Activated B cell treated with CpG ODN at 0.5 μM for 24 hours (primary cell): Measurements from ENCODE around the gene KRT79. TPM values are rescaled to one million over a fixed set of nuclear protein-coding genes. Genes with fewer than 3 reads are reported as not detected.

Experiments
- ATAC-seq: fragments of 200-7000 bp; cut with Tn5 transposase; one replicate; pipeline ENCODE4 v1.10.0; 2021; ENCODE audit warnings: low read depth, mild to moderate bottlenecking, moderate library complexity
- CTCF ChIA-PET: fragments of 350-600 bp; sonication (Branson Sonifier 250); formaldehyde crosslinking; loops from one replicate; lab custom pipeline; 2021; ENCODE audit warnings: antibody characterized with exemption; lab: Charles Lee
- POLR2A ChIA-PET: fragments of 350-600 bp; sonication (Branson Sonifier 250); formaldehyde crosslinking; loops from one replicate; lab custom pipeline; 2021; ENCODE audit warnings: antibody characterized with exemption; lab: Charles Lee
- DNase-seq: peaks from one replicate; pipeline ENCODE4 v3.0.0; 2022
- H3K27ac Mint-ChIP-seq: one replicate; pipeline ENCODE4 v1.8.0; 2020; ENCODE audit warnings: mixed read lengths
- H3K27me3 Mint-ChIP-seq: one replicate; pipeline ENCODE4 v1.8.0; 2021; ENCODE audit warnings: mixed read lengths
- H3K36me3 Mint-ChIP-seq: one replicate; pipeline ENCODE4 v1.8.0; 2021; ENCODE audit warnings: low read depth, mixed read lengths
- H3K4me1 Mint-ChIP-seq: one replicate; pipeline ENCODE4 v1.8.0; 2021; ENCODE audit warnings: mixed read lengths
- H3K4me3 Mint-ChIP-seq: one replicate; pipeline ENCODE4 v1.8.0; 2020; ENCODE audit warnings: mild to moderate bottlenecking, mixed read lengths
- H3K9me3 Mint-ChIP-seq: one replicate; pipeline ENCODE4 v1.8.0; 2020; ENCODE audit warnings: mixed read lengths
- intact Hi-C: fragments of 100-400 bp; cut with micrococcal nuclease; formaldehyde crosslinking; loops from one replicate; pipeline ENCODE4 v1.15.1; 2024
- total RNA-seq: library from RNA; stranded (reverse); gene quantifications from 2 replicates; pipeline ENCODE4 v1.2.3, GENCODE V29; 2022
- TF ChIP-seq, protein P1 (sequence below): fragments of 200-600 bp; IDR thresholded peaks from one replicate; pipeline ENCODE4 v1.8.0; 2022; ENCODE audit warnings: antibody characterized with exemption, mild to moderate bottlenecking

KRT79 gene
- total RNA-seq, 1 donor from 2014 or later: not detected

DNA sequence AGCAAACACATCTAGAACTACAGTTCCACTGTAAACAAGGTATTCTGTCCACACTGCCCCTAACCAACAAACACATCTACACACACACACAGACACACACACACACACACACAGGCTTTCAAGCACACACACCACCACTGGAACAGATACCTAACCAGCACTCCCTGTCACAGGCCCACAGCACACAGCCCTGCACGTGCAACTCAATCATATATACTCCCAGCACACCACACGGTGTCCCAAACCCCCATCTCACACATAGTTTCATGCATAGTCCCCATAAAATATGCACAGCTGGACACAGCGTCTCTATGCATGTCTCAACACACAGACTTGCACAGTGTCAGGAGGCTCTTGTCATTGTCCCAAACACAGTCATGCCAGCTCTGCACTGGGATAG, 43.1 kb upstream of the KRT79 start:
- no peaks in the 10 kb centered on the region for H3K9me3 Mint-ChIP-seq
- CTCF ChIA-PET: interaction anchor here (1.8 kb wide), 1 partner anchor 104 kb away, joined by 5 read pairs; no protein-coding TSS in a partner anchor
- no peak overlapping the region for H3K27ac Mint-ChIP-seq
- POLR2A ChIA-PET: no interaction called here
- H3K27me3 Mint-ChIP-seq: peaks cover 16% of the 10 kb centered on the region
- TF ChIP-seq, protein P1, sequence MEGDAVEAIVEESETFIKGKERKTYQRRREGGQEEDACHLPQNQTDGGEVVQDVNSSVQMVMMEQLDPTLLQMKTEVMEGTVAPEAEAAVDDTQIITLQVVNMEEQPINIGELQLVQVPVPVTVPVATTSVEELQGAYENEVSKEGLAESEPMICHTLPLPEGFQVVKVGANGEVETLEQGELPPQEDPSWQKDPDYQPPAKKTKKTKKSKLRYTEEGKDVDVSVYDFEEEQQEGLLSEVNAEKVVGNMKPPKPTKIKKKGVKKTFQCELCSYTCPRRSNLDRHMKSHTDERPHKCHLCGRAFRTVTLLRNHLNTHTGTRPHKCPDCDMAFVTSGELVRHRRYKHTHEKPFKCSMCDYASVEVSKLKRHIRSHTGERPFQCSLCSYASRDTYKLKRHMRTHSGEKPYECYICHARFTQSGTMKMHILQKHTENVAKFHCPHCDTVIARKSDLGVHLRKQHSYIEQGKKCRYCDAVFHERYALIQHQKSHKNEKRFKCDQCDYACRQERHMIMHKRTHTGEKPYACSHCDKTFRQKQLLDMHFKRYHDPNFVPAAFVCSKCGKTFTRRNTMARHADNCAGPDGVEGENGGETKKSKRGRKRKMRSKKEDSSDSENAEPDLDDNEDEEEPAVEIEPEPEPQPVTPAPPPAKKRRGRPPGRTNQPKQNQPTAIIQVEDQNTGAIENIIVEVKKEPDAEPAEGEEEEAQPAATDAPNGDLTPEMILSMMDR: no peak
- no peaks in the 10 kb centered on the region for H3K36me3 Mint-ChIP-seq
- ATAC-seq: no peak
- H3K4me1 Mint-ChIP-seq: peaks cover 16% of the 10 kb centered on the region
- no peak overlapping the region for H3K4me3 Mint-ChIP-seq
- DNase-seq: no peak
- intact Hi-C loops: no loop called here

DNA sequence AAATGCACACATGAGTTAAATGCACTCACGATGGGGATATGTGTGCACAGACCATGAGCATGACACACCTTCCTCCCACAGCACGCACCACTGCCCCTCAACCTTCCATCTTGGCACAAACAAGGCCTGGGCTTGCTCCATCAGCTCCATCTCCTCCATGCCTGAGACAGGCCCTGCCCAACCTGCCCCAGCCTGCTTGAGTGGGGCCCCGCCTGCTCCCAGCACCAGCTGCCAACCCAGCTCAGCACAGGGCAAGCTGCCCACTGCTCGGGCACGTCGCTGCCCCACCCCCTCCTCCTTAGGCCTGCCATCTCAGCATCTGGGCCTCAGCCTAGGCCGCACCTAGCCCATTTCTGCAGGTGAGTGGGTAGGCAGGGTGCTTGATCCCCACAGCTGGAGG, 42.3 kb upstream of the KRT79 start:
- Mint-ChIP-seq H3K27ac (no peak overlapping the region), H3K27me3 (peaks cover 11% of the 10 kb centered on the region), H3K9me3 (no peaks in the 10 kb centered on the region), H3K4me1 (peaks cover 16% of the 10 kb centered on the region), H3K36me3 (no peaks in the 10 kb centered on the region), H3K4me3 (no peak overlapping the region)
- ATAC-seq (no peak), DNase-seq (no peak)
- ChIA-PET CTCF (no interaction called here), POLR2A (no interaction called here)
- TF ChIP-seq, protein P1: no peak
- intact Hi-C loops: no loop called here

DNA sequence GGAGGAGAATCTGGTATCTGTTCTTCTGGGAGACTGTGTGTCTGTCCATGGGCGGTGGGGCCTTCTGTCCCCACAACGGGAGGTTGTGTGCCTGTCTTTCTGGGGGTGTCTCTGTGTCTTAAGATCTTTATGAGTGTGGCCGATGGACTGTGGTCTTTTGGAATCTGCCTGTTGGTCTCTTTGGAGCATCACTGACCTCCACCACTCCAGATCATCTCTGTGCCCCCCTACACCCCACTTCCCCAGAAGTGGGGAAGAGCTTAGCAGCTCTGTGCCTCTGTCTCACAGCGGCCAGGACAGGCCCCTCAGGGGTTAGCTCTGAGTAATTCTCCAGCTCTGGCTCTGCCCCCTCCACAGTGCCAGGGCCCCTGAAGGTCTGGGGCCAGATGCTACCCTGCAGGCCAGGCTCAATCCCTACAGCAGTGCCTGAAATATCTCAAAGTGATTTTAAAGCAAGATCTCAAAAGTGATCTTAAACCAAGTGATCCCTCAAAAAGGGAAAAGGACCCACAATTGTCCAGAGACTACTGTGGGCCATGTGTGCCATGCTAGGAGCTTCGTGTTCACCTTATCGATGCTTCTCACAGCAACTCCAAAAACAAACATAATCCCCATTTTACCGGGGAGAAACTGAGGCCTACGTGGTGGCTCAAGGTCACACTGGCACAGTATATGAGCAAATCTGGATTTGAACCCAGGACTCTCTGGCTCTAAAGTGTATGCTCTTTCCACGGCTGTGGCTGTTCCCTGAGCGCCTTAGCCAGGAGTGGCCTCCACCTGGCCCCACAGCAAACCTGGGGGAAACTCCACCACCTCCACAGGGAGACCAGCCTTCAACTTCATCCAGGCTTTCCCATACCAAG, 40.7 kb upstream of the KRT79 start:
- no peak for DNase-seq
- Mint-ChIP-seq H3K27ac (peak overlapping the region; percentile 37), H3K27me3 (peaks cover 5% of the 10 kb centered on the region), H3K4me3 (peak overlapping the region; percentile 84), H3K36me3 (no peaks in the 10 kb centered on the region), H3K9me3 (no peaks in the 10 kb centered on the region), H3K4me1 (peaks cover 19% of the 10 kb centered on the region)
- CTCF ChIA-PET: interaction anchor here (3.1 kb wide), 1 partner anchor 10 kb away, joined by 15 read pairs; no protein-coding TSS in a partner anchor
- POLR2A ChIA-PET: no interaction called here
- ATAC-seq: no peak
- TF ChIP-seq, protein P1: no peak
- intact Hi-C loops: loop anchor here (5.0 kb wide), 2 partner anchors 278 to 708 kb away; no protein-coding TSS in a partner anchor

DNA sequence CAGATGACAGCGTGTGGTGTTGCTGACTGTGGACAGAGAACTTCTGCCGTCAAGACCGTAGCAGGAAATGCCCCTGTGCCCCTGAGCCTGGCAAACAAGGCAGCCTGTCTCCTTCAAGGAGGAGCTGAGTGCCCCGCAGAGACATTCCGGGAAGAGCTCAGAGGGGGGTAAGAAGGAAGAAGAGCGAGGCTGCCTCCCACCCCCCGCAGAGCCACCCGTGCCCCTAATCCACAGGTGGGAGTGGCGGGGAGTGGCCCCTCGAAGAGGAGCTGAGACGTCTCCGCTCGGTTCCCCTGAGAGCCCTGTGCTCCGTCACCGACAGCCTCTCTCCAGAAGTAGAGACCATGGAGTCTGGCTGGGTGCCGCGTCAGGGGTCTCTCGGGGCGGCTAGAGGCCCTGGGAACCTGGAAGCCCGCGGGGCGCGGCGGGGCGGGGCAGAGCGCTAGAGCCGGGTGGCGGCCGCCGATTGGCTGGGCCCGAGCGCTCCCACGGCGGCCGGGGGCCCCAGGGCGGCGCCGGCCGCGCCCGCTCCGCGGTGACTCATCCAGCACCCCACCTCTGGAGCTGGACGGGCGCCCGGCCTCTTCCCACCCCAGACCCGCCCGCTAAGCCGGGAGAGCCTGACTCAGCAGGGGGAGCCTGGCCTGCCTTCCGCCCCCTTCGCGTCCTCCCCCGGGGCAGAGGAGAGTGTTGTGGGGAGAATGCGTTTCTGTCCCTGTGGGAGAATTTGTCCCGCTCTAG, 39.9 kb upstream of the KRT79 start:
- peaks cover 5% of the 10 kb centered on the region for H3K27me3 Mint-ChIP-seq
- peak overlapping the region; percentile 37 for H3K27ac Mint-ChIP-seq
- no peaks in the 10 kb centered on the region for H3K9me3 Mint-ChIP-seq
- DNase-seq: peak; percentile 49
- peak overlapping the region; percentile 84 for H3K4me3 Mint-ChIP-seq
- ChIA-PET CTCF (interaction anchor here (3.1 kb wide), 1 partner anchor 10 kb away, joined by 15 read pairs; no protein-coding TSS in a partner anchor), POLR2A (no interaction called here)
- TF ChIP-seq, protein P1: no peak
- H3K36me3 Mint-ChIP-seq: no peaks in the 10 kb centered on the region
- intact Hi-C loops: loop anchor here (5.0 kb wide), 2 partner anchors 277 to 707 kb away; no protein-coding TSS in a partner anchor
- peak; percentile 70 for ATAC-seq
- H3K4me1 Mint-ChIP-seq: peaks cover 18% of the 10 kb centered on the region

DNA sequence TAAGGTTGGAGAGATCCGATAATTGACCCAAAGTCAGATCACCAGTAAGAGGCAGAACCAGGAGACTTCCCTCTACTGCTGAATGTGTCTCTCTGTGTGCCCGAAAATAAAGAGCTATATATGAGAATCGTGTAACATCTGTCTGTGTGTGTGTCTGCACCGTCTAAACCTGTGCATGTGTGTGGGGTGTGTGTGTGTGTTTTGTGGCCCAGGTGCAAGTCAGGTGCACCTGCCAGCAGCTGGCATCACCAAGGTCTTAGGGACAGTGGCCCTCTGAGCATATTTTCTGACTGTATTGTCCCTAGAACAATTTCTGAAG, 39.4 kb upstream of the KRT79 start:
- H3K4me3 Mint-ChIP-seq: peak overlapping the region; percentile 84
- no peak for ATAC-seq
- POLR2A ChIA-PET: no interaction called here
- H3K27ac Mint-ChIP-seq: no peak overlapping the region
- no peak for DNase-seq
- no peaks in the 10 kb centered on the region for H3K9me3 Mint-ChIP-seq
- intact Hi-C loops: loop anchor here (5.0 kb wide), 2 partner anchors 276 to 706 kb away; no protein-coding TSS in a partner anchor
- H3K4me1 Mint-ChIP-seq: peaks cover 18% of the 10 kb centered on the region
- peaks cover 5% of the 10 kb centered on the region for H3K27me3 Mint-ChIP-seq
- TF ChIP-seq, protein P1: no peak
- no peaks in the 10 kb centered on the region for H3K36me3 Mint-ChIP-seq
- CTCF ChIA-PET: interaction anchor here (3.1 kb wide), 1 partner anchor 11 kb away, joined by 15 read pairs; no protein-coding TSS in a partner anchor
